Cerebellar cortex (tissue), 1 donor: ENCODE measurements around the gene EPHA3.
"Not testable (repeated sequence)": the region's sequence is repeated elsewhere in the genome, so short reads cannot be mapped to it uniquely, and the experiment has no call there.

Experiments used
- DNase-seq: peaks from one replicate; pipeline ENCODE4 v3.0.0-alpha.2; 2015; ENCODE audit warnings: low spot score

Gene EPHA3

GRCh38 chr3:89287902-89288508 is 180.6 kb downstream of the EPHA3 start:
- DNase-seq = no peak

GRCh38 chr3:89289574-89290190 is 182.3 kb downstream of the EPHA3 start:
- DNase-seq = no peak

GRCh38 chr3:89297199-89297598 is 189.8 kb downstream of the EPHA3 start:
- no peak for DNase-seq

GRCh38 chr3:89300526-89300925 is 193.1 kb downstream of the EPHA3 start:
- DNase-seq = no peak

GRCh38 chr3:89300981-89301380 is 193.6 kb downstream of the EPHA3 start:
- DNase-seq = no peak

GRCh38 chr3:89303701-89304100 is 196.3 kb downstream of the EPHA3 start:
- DNase-seq = no peak

GRCh38 chr3:89306540-89306939 is 199.1 kb downstream of the EPHA3 start:
- no peak for DNase-seq

- no peak for DNase-seq
Observed at GRCh38 chr3:89311581-89311980, 204.2 kb downstream of the EPHA3 start.

GRCh38 chr3:89312141-89312540 is 204.7 kb downstream of the EPHA3 start:
- DNase-seq = no peak

- no peak for DNase-seq
Observed at GRCh38 chr3:89314454-89315098, 207.2 kb downstream of the EPHA3 start.

- DNase-seq = no peak
Observed at GRCh38 chr3:89315750-89316470, 208.5 kb downstream of the EPHA3 start.

GRCh38 chr3:89320186-89320585 is 212.8 kb downstream of the EPHA3 start:
- no peak for DNase-seq

- DNase-seq = no peak
Observed at GRCh38 chr3:89326997-89327396, 219.6 kb downstream of the EPHA3 start.

- no peak for DNase-seq
Observed at GRCh38 chr3:89332386-89332785, 225.0 kb downstream of the EPHA3 start.

GRCh38 chr3:89332793-89333192 is 225.4 kb downstream of the EPHA3 start:
- no peak for DNase-seq

- DNase-seq = no peak
Observed at GRCh38 chr3:89335693-89336092, 228.3 kb downstream of the EPHA3 start.

- DNase-seq = no peak
Observed at GRCh38 chr3:89340408-89340807, 233.0 kb downstream of the EPHA3 start.

GRCh38 chr3:89344076-89344475 is 236.7 kb downstream of the EPHA3 start:
- no peak for DNase-seq

GRCh38 chr3:89350935-89351334 is 243.5 kb downstream of the EPHA3 start:
- not testable (repeated sequence) for DNase-seq

- DNase-seq = no peak
Observed at GRCh38 chr3:89353465-89353864, 246.0 kb downstream of the EPHA3 start.

- DNase-seq = no peak
Observed at GRCh38 chr3:89358281-89358680, 250.9 kb downstream of the EPHA3 start.

GRCh38 chr3:89360156-89360555 is 252.7 kb downstream of the EPHA3 start:
- no peak for DNase-seq

- DNase-seq = no peak
Observed at GRCh38 chr3:89362496-89362895, 255.1 kb downstream of the EPHA3 start.
